ENCODE data around the gene FRRS1L.

DNA sequence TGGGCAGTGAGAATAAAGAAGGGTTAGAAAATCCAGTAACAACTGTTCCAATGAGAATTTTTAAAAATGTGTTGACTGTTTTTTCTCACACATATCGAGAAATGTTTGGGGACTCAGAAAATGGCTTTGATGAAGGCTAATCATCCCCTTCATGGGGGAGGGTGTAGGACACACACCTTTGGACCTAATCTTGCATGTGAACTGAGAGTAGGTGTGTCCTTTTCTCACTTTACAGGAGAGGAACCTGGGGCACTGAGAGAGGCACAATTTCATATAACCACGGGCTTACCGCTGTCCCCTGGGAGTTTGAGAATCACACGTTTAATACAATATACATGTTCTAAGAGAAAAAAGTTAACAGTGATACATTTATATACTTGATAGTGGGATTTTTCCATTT, 17.3 kb downstream of the FRRS1L start:
- TF ChIP-seq TAF1 (conservative IDR thresholded peaks at IDR 0.05) (no peak), SP1 (IDR thresholded peaks at IDR 0.05) (no peak), RAD21 (IDR thresholded peaks at IDR 0.05) (no peak), JUND (IDR thresholded peaks at IDR 0.05) (no peak), FOXA1 (IDR thresholded peaks at IDR 0.05) (no peak), GABPA (IDR thresholded peaks at IDR 0.05 in 1 of 2, conservative IDR thresholded peaks at IDR 0.05 in 1 of 2) (no peak), YY1 (IDR thresholded peaks at IDR 0.05) (no peak)
- TF ChIP-seq, protein P1, sequence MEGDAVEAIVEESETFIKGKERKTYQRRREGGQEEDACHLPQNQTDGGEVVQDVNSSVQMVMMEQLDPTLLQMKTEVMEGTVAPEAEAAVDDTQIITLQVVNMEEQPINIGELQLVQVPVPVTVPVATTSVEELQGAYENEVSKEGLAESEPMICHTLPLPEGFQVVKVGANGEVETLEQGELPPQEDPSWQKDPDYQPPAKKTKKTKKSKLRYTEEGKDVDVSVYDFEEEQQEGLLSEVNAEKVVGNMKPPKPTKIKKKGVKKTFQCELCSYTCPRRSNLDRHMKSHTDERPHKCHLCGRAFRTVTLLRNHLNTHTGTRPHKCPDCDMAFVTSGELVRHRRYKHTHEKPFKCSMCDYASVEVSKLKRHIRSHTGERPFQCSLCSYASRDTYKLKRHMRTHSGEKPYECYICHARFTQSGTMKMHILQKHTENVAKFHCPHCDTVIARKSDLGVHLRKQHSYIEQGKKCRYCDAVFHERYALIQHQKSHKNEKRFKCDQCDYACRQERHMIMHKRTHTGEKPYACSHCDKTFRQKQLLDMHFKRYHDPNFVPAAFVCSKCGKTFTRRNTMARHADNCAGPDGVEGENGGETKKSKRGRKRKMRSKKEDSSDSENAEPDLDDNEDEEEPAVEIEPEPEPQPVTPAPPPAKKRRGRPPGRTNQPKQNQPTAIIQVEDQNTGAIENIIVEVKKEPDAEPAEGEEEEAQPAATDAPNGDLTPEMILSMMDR (IDR thresholded peaks at IDR 0.05; ENCODE audit: low read depth, low read length, missing input control), result no peak
- TF ChIP-seq, protein P2, sequence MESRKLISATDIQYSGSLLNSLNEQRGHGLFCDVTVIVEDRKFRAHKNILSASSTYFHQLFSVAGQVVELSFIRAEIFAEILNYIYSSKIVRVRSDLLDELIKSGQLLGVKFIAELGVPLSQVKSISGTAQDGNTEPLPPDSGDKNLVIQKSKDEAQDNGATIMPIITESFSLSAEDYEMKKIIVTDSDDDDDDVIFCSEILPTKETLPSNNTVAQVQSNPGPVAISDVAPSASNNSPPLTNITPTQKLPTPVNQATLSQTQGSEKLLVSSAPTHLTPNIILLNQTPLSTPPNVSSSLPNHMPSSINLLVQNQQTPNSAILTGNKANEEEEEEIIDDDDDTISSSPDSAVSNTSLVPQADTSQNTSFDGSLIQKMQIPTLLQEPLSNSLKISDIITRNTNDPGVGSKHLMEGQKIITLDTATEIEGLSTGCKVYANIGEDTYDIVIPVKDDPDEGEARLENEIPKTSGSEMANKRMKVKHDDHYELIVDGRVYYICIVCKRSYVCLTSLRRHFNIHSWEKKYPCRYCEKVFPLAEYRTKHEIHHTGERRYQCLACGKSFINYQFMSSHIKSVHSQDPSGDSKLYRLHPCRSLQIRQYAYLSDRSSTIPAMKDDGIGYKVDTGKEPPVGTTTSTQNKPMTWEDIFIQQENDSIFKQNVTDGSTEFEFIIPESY (IDR thresholded peaks at IDR 0.05), result no peak

Data from liver (tissue), 3 donors.